ENCODE data around the gene TTLL11.

Gene TTLL11

GRCh38 chr9:121773286-121773953, 319.7 kb downstream of the TTLL11 start:
- no peaks in the 10 kb centered on the region for H3K9me3 ChIP-seq (ENCODE audit: severe bottlenecking)
- peaks cover 98% of the 10 kb centered on the region for H3K36me3 ChIP-seq
- TF ChIP-seq, protein P1, sequence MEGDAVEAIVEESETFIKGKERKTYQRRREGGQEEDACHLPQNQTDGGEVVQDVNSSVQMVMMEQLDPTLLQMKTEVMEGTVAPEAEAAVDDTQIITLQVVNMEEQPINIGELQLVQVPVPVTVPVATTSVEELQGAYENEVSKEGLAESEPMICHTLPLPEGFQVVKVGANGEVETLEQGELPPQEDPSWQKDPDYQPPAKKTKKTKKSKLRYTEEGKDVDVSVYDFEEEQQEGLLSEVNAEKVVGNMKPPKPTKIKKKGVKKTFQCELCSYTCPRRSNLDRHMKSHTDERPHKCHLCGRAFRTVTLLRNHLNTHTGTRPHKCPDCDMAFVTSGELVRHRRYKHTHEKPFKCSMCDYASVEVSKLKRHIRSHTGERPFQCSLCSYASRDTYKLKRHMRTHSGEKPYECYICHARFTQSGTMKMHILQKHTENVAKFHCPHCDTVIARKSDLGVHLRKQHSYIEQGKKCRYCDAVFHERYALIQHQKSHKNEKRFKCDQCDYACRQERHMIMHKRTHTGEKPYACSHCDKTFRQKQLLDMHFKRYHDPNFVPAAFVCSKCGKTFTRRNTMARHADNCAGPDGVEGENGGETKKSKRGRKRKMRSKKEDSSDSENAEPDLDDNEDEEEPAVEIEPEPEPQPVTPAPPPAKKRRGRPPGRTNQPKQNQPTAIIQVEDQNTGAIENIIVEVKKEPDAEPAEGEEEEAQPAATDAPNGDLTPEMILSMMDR (IDR thresholded peaks at IDR 0.05; ENCODE audit: low read depth, low read length): no peak
- H3K27ac ChIP-seq: no peak overlapping the region
- no peak overlapping the region for H3K4me3 ChIP-seq (ENCODE audit: low read depth, low read length)
- no peak for DNase-seq
- no peaks in the 10 kb centered on the region for H3K27me3 ChIP-seq (ENCODE audit: insufficient read depth, low read depth, severe bottlenecking)

DNA sequence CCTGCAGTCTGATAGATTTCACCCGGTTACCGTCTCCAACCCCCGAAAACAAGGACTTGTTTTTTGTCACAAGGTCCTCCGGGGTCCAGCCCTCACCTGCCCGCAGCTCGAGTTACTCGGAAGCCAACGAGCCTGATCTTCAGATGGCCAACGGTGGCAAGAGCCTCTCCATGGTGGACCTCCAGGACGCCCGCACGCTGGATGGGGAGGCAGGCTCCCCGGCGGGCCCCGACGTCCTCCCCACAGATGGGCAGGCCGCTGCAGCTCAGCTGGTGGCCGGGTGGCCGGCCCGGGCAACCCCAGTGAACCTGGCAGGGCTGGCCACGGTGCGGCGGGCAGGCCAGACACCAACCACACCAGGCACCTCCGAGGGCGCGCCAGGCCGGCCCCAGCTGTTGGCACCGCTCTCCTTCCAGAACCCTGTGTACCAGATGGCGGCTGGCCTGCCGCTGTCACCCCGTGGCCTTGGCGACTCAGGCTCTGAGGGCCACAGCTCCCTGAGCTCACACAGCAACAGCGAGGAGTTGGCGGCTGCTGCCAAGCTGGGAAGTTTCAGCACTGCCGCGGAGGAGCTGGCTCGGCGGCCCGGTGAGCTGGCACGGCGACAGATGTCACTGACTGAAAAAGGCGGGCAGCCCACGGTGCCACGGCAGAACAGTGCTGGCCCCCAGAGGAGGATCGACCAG, 320.4 kb downstream of the TTLL11 start:
- Histone ChIP-seq H3K27ac (no peak overlapping the region), H3K9me3 (ENCODE audit: severe bottlenecking) (no peaks in the 10 kb centered on the region), H3K27me3 (ENCODE audit: insufficient read depth, low read depth, severe bottlenecking) (no peaks in the 10 kb centered on the region), H3K4me3 (ENCODE audit: low read depth, low read length) (no peak overlapping the region), H3K36me3 (peaks cover 98% of the 10 kb centered on the region)
- TF ChIP-seq, protein P1 (IDR thresholded peaks at IDR 0.05; ENCODE audit: low read depth, low read length): no peak
- DNase-seq: no peak

Data from WERI-Rb-1 (cell line).